Sigmoid colon (tissue), 4 donors: Measurements from ENCODE around the gene TMEM248.

ENCODE experiments used
- CTCF ChIP-seq, 4 experiments: fragments of 450-650 bp in 3 of 4; fragments of 200-600 bp in 1 of 4; IDR thresholded peaks; one replicate each; pipeline ENCODE4 v1.5.1; 2016 to 2019; ENCODE audit warnings: antibody characterized with exemption in 4 of 4, mild to moderate bottlenecking in 3 of 4, moderate library complexity in 2 of 4
- EP300 ChIP-seq, 4 donors: sonication (generic); formaldehyde crosslinking; IDR thresholded peaks; one replicate each; pipeline ENCODE4 v1.6.1; 2017; ENCODE audit warnings: antibody characterized with exemption in 4 of 4

- TF ChIP-seq CTCF (IDR thresholded peaks at IDR 0.05) = no peak
- TF ChIP-seq EP300 (IDR thresholded peaks at IDR 0.05) = no peak
These were observed 37.7 kb downstream of the TMEM248 start for GRCh38 chr7:66958538-66959350.
